ENCODE data around the gene RPL15.

- TF ChIP-seq, protein P1, sequence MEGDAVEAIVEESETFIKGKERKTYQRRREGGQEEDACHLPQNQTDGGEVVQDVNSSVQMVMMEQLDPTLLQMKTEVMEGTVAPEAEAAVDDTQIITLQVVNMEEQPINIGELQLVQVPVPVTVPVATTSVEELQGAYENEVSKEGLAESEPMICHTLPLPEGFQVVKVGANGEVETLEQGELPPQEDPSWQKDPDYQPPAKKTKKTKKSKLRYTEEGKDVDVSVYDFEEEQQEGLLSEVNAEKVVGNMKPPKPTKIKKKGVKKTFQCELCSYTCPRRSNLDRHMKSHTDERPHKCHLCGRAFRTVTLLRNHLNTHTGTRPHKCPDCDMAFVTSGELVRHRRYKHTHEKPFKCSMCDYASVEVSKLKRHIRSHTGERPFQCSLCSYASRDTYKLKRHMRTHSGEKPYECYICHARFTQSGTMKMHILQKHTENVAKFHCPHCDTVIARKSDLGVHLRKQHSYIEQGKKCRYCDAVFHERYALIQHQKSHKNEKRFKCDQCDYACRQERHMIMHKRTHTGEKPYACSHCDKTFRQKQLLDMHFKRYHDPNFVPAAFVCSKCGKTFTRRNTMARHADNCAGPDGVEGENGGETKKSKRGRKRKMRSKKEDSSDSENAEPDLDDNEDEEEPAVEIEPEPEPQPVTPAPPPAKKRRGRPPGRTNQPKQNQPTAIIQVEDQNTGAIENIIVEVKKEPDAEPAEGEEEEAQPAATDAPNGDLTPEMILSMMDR (conservative IDR thresholded peaks at IDR 0.05; ENCODE audit: low read length), result no peak
- TF ChIP-seq EZH2phosphoT487 (IDR thresholded peaks at IDR 0.05; ENCODE audit: borderline replicate concordance, low read depth, low read length), result no peak
These were observed 7.6 kb upstream of the RPL15 start for GRCh38 chr3:23909341-23909740.

Measured in OCI-LY7 (cell line).